Measurements from ENCODE around the gene NADK2.
A peak's percentile ranks its signal among the peaks of the same experiment; 100 is the strongest.

NADK2 gene

DNA sequence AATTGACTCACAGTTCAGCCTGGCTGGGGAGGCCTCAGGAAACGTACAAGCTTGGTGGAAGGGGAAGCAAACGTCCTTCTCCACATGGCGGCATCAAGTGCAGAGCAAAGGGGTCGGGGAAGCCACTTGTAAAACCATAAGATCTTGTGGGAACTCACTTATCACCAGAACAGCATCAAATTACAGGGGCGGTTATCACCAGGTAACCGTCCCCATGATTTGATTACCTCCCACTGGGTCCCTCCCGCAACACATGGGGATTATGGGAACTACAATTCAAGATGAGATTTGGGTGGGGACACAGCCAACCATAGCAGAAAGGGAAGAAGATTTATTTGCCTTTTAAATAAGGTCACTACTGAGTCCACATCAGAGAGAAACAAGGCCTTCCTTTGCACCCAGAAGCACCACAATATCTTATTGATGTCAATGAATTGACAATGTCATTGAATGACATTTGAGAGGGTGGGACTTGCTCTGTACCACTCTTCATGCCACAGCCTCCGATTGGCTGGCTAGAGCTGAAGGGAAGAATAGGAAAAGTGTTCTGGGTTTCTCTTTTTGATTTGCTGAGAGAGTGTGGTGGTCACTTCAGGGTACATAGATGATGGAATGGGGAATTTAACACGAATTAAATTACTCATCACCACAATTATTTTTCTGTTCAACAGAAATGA lies 78.8 kb downstream of the NADK2 start:
- no peak for DNase-seq (ENCODE audit: low read depth)

DNA sequence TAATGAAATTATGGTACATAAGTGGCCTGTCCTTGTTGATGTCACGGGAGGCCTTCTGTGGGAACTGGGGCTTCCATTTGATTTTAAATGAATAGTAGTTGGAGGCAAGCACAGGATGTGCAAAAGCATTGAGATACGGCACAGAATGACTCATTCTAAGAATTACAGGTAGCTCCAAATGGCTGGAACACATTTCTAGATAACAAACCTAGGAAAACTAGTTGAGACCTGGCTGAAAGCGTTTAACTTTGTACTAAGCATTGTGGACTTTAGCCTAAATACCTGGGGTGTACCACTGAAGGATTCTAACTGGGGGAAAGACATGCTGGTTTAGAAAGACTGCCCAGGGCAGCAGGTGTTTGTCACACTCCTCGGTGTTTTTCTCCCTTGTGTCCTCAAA lies 80.4 kb downstream of the NADK2 start:
- no peak for DNase-seq (ENCODE audit: low read depth)

DNA sequence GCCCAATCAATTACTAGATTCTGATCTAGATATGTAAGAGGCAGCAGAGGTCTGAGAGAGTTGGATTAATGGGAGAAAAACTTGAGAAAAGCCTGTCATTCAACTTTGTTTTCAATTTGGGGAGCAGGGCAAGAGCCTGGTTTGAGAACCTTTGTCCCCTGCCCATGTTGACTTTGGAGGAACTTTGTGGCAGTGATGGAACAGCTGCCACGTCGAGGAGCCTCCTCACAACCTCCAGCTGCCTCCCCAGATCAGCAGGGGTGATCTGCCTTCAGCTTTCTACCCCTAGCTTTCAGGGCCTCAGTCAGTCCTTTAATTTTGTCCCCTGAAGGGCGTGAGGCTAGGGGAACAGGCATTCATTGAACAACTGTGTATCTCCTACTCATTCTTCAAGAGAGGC lies 81.1 kb downstream of the NADK2 start:
- no peak for DNase-seq (ENCODE audit: low read depth)

DNA sequence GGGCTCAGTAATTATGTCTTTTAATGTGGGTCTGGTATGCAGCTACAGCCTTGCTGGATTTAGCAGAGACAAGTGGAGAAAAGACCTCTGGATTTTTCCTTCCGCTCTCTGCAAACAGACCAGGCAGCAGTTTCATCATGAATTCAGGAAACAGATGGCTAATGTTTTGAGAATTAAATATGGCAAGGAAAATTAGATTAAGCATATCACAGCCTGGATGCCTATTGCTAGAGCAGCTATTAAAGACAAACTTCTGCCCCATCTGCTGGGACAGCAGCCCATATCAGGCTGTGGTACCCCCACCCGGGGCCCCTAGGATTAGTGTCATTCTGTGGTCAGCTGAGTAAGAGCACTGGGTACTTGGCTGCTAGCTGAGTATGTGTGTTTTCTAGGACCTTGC lies 83.6 kb downstream of the NADK2 start:
- DNase-seq (ENCODE audit: low read depth) = no peak

DNA sequence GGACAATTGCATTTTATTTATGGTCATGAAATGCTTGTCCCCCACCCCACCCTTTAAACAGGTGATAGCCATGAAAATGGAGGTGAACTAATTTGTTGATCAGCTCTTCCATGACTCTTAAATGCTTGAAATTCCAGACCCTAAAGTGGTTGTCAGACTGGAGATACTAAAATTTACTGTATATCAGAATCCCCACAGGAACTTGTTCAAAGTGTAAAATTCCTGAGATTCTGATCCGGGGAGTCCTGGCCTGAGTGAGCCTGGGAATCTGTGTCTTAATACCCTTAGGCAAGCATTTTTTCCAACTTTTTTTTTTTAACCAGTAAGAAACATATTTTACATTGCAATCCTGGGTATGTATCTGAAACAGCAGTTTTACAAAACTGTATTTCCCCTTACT lies 85.1 kb downstream of the NADK2 start:
- no peak for DNase-seq (ENCODE audit: low read depth)

DNA sequence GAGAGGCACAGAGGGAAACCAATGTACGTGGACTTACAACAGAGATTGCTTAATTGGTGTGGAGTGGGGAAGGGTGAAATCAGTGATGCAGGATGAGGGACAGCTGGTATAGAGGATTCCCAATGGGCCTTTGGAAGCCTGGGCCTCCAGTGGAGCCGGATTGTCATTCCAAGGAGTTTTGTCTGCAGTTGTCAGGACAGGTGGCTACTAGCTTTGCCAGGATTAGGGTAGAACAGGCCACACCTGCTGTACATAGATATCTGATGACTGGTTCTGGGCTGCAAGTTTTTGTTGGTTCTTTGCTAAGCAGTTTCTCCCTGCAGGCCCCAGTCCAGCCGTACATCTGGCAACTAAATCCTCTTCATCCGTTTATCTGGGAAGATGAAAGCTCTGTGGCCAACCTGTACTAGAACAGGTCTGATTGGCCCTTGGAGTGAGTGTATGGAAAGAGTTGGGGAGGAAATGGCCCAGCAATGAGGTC lies 85.6 kb downstream of the NADK2 start:
- no peak for DNase-seq (ENCODE audit: low read depth)

DNA sequence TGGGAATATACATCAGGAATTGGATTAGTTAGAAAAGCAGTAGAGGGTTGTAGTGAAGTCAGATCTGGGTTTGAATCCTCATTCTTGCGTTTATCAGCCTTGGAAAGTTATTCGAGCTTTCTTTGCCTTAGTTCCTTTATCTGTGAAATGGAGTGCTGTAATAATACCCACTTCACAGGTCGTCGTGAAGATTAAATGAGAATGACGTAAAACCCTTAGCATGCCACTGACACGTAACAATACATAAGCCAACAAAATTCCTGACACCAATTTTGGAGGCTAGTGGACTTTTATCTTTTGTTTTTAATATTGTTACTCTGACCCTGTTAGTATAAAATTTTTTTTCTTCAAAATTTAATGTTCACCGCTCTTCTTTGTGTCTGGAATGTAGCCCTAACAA lies 86.4 kb downstream of the NADK2 start:
- no peak for DNase-seq (ENCODE audit: low read depth)

DNA sequence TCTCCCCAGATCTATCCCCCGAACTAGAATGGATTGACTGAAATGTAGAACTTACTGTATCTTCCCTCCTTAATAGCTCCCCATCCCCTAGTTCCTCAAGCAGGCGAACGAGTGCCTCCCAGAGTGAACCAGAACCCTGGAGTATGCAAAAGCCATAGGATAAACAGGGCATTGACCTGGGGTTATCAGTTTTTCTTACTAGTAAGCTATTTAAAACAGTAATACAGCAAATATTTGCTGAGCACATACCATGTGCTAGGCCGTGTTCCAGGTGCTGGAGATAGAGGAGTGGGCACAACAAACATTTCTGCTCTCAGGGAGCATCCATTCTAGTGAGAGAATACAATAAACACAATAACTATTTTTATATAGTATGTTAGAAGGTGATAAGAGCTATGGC lies 88.0 kb downstream of the NADK2 start:
- DNase-seq (ENCODE audit: low read depth) = no peak

DNA sequence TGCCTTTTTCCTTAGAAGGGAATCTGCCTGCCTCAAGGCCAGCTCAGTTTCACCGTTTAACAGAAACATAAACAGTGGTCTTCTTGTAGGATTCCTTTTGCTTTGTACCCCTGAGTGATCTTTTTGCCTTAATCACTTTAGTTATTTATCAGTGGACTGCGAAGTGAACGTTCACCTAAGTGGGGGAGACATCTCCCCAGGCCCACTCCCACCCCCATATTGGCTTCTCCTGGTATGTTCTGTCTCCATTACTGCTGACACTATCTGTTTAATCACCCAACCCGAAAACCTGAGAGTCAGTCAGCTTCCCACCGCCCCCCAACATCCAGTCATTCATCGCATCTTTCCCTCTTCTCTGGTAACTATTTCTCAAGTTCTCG lies 88.4 kb downstream of the NADK2 start:
- no peak for DNase-seq (ENCODE audit: low read depth)

DNA sequence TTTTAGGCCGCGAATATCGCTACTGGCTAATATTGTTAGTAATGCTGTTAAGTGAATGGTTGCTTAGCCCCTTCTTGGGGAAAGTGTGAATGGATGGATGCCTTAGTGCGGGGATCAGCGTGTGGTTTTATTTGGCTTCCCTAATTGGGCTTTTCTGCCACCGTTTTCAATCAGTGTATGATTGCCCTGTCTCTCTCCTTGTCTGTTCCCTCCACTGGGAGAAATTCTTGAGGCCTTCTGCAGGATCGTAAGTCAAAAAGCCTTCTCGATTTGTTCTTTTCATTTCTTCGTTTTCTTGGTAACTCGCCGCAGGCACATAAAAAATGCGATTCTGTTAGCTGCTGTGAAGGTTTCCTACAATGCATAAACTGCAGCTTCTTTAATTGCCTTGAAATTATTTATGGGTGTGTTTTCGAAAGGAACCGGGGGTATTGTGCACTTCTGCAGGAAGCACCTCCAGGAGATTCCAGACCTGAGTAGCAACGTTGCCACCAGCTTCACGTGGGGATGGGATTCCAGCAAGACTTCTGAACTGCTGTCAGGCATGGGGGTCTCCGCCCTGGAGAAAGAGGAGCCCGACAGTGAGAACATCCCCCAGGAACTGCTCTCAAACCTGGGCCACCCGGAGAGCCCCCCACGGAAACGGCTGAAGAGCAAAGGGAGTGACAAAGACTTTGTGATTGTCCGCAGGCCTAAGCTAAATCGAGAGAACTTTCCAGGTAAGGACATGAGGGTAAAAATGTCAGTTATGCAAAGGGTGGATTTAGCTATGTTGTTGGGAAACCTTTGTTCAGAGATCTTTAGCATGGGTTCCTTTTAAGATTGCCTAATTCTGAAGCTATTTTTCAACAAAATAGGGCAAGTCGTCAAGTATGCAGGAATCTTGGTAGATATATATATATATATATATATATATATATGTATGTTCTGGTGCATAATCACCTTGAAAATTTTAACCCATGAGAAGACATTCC lies 89.1 kb downstream of the NADK2 start:
- no peak for DNase-seq (ENCODE audit: low read depth)

DNA sequence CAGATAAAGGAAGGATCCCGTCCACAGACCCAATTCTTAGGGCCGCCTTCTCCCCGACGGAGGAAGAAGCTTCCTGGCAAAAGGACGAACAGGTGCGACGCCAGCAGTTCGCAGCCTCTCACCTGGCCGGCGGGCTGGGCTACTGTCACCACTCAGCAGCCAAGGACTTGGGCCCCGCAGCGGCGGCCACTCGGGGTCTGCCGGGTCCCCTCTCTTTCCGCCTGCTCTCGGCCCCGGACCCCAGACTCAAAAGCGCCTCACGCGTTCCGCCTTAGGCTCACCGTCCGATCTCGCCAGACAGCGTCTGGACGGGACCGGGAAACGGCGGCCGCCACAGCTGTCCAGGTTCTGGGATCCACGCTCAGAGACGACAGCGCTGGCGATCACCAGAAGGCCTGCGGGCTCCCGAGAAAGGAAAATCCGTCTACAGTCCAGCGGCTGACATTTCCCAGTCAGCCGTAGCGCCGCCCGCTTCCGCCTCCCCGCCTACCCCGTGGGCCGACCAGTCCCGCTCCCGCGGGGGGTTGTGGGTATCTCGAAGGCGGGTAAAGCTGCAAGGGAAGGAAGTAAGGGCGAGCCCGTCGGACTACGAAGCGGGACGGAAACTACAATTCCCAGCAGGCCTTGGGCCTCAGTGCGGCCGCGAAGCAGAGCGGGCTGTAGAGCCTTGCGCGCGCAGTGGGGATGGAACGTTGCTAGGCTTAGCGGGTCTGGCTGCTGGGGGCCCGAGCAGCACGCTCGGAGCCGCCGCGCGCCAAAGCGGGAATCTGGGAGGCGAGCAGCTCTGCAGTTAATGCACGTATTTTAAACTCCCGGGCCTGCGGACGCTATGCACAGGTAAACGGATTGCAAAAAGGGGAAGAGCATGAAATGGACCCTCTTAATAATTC lies 90.0 kb downstream of the NADK2 start, which contains the start of the genes LMBRD2 and SKP2:
TSS of gene LMBRD2 (minus strand) at position 454 of the 890 bp plus-strand sequence. CDS start 8,538 bp downstream, outside the sequence.
TSS of gene SKP2 (plus strand) at position 678 of the 890 bp plus-strand sequence. CDS start at position 830, 152 bp downstream.
- DNase-seq (ENCODE audit: low read depth) = peak; percentile 89

DNA sequence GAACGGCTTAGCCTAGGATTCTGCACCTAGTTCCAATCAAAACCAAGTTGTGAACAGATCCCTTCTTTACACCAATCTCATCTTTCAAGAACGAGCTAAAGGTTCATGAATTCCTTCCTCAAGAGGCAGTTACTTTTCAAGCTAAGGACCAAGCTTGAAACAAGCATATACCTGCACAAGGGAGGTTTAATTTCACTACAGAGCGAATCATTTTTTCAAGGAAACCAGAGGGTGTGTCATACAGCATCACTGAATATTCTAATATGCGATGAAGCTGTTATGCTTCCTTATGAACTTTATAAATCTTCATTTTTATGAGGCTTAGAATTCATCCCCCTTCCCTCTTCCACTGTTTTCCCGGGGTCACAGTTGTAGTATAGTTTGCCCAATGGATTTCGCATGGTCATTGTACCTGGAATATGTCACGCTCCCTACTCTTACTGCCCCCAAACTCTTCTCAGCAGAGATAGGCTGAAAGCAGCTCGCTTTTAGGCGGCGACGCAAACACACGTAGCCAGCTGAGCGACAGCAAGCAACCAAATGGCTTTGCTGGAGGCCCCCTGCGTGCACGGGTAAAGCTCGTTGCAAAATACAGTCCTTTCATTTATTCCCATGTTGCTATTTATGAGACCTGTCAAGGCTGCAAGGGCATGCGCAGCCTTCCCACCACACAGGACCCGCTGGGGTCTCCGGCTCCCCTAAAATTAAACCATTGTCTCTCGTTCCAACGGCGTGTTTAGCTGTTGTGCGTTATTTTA lies 90.9 kb downstream of the NADK2 start:
- DNase-seq (ENCODE audit: low read depth) = no peak

DNA sequence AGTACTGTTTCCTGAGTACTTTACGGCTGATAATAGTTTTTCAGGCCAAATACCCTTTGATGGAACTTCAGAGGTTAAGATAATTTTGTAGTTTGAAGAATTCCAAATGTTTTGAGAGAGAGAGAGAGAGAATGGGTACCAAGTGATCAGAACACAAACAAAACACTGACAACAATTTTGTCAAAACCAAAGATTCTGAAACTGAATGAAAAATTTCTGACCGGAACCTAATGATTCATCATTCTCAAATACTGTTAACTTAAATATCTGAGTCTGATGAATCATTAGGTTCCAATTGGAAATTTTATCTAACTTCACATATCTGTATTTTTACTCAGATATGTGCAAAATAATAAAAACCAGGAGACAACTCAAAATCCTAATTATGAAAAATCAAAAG lies 94.0 kb downstream of the NADK2 start:
- DNase-seq (ENCODE audit: low read depth) = no peak

DNA sequence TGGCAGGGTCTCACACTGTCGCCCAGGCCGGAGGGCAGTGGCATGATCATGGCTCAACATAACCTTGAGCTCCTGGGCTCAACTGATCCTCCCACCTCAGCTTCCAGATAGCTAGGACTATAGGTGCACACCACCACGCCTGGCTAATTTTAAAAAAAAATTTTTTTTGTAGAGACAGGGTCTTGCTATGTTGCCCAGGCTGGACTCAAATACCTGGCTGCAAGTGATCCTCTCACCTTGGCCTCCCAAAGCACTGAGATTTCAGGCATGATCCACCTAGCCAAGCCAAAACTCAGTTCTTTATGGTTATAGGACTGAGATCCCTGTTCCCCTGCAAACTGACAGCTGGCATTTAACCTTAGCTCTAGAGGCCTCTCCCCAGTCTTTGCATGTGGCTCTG lies 95.3 kb downstream of the NADK2 start:
- DNase-seq (ENCODE audit: low read depth) = no peak

DNA sequence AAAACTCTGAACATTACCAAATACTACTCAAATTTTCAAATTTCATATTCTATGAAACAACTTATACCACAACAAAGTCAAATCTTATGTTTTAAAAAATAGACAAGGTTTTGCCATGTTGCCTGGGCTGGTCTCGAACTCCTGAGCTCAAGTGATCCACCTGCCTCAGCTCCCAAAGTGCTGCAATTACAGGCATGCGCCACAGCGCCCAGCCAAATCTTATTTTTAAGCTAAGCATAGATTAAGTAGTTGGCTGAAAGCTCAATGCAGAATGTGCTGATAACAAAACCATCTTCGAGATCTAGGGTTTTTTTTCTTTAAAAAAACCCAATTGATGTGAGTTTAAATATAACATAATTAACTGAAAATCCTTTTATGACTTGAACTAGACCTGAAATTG lies 96.4 kb downstream of the NADK2 start:
- DNase-seq (ENCODE audit: low read depth) = no peak

All from CMK (cell line).